ENCODE measurements around the gene URB2.
A peak's percentile ranks its signal among the peaks of the same experiment; 100 is the strongest.
"Not testable (repeated sequence)": the region's sequence is repeated elsewhere in the genome, so short reads cannot be mapped to it uniquely, and the experiment has no call there.

The URB2 gene

GRCh38 chr1:229625915-229626831 lies at the start of gene URB2, which contains the start of gene TAF5L:
Gene URB2 (plus strand): TSS chr1:229626247. CDS start chr1:229627634, 1,387 bp downstream.
Gene TAF5L (minus strand): TSS chr1:229626122. CDS start chr1:229614482, 11,640 bp downstream.
- DNase-seq (ENCODE audit: extremely low read depth in 1 of 2, low read depth in 1 of 2) = peak; percentile 48 to 75

DNA sequence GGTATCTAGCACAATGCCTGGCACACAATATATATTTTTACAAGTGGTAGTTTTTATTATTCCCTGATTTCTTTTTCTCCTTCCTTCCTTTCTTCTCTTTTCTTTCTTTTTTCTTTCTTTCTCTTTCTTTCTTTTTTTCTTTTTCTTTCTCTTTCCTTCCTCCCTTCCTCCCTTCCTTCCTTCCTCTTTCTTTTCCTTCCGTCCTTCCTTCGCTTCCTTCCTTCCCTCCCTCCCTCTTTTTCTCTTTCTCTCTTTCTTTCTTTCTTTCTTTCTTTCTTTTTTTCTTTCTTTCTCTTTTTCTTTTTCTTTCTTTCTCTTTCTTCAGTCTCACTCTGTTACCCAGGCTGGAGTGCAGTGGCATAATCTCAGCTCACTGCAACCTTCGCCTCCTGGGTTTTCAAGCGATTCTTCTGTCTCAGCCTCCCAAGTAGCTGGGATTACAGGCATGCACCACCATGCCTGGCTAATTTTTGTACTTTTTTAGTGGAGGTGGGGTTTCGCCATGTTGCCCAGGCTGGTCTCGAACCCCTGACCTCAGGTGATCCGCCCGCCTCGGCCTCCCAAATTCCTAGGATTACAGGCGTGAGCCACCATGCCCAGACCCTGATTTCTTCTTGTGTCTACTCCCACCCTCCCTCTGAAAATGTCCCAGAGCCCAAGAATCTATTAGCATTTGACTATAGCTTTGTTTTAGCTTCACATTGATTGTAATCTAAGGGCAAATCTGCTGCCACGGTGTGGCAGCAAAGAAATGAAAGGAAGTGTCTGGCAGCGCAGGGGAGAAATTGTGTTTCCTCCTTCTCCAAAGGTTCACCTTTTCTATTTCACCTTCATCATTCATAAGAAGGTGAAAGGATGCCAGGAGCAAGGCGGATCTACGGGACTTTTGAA lies 47.6 kb upstream of the URB2 start:
- DNase-seq (ENCODE audit: extremely low read depth in 1 of 2, low read depth in 1 of 2) = no peak

DNA sequence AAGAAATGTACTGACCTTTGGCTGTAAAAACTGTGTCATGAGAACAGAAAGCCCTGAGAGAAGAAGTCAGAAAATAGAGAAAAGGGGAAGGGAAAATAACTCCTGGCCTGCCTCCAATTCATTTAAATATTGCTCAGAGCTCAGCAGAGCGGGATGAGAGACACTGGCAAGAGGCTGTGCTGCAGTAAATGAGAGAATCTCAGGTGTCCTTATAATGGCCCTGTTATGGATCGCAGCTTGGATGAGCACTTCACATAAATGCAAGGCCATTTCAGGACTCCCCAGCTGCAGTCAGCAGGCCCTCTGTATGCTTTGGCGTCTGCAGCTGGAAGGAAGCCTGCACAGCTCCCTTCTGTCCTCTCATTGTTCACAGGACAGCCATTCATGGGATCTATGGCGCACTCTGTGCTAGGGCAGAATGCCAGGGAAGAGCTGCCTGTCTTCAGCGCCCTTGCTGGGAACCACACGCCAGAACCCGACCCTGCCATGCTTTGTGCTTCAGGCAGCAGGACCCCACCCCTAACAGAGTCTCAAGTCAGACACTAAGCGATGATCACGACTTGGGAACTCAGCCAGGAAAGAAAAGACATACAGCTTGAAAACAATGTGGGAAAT lies 46.9 kb upstream of the URB2 start:
- no peak for DNase-seq (ENCODE audit: extremely low read depth in 1 of 2, low read depth in 1 of 2)

- DNase-seq (ENCODE audit: extremely low read depth in 1 of 2, low read depth in 1 of 2) = no peak
Measured at GRCh38 chr1:229581485-229581884, 44.6 kb upstream of the URB2 start.

DNA sequence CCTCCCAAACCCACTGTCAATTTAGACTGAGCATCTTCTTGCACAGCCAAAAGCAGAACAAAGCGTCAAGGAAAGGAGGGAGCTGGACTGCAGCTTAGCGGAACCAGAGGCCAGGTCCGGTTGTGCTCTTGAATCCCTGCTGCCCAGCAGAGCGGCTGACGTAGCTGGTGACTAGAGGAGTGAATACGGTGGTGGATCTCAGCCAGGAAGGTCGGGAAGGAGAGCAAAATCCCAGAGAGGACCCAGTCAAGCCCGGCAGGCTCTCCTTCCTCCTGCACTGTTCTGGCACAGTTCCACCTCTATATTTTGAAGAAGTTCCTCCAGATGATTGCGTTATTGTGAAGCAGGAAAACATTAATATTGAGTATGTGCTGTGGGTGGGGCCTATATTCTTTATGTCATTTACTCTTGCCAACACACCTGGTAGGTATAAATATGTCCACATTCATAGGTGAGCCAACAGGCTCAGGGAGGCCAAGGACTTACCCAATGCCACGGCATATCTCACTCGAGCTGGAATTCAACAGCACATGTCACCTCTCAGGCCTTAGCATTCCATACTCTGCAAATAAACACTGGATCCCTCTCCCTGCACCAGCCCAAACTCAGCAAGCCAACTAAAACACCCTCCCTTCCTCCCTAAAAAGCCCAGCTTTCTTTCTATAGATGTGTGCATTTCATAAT lies 43.9 kb upstream of the URB2 start:
- no peak for DNase-seq (ENCODE audit: extremely low read depth in 1 of 2, low read depth in 1 of 2)

GRCh38 chr1:229582715-229583114 lies 43.3 kb upstream of the URB2 start:
- DNase-seq (ENCODE audit: extremely low read depth in 1 of 2, low read depth in 1 of 2) = no peak

DNA sequence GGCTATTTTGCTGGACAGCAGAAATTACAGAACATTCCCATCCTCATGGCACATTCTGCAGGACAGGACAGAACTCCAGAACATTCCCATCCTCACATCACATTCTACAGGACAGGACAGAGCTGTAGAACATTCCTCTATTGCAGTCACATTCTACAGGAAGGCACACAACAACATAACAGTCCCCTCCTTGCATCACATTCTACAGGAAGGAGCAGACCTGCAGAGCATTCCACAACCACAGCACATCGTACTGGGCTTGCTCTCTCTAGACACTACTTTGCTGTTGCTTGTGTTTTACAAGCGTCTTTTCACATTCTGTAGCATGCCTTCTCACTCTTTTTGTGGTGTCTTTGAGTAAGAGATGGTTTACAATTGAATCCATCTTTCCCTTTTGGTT lies 40.7 kb upstream of the URB2 start:
- DNase-seq (ENCODE audit: extremely low read depth in 1 of 2, low read depth in 1 of 2) = no peak

- no peak for DNase-seq (ENCODE audit: extremely low read depth in 1 of 2, low read depth in 1 of 2)
Measured at GRCh38 chr1:229590119-229590518, 35.9 kb upstream of the URB2 start.

- DNase-seq (ENCODE audit: extremely low read depth in 1 of 2, low read depth in 1 of 2) = no peak
Measured at GRCh38 chr1:229593800-229594199, 32.2 kb upstream of the URB2 start.

DNA sequence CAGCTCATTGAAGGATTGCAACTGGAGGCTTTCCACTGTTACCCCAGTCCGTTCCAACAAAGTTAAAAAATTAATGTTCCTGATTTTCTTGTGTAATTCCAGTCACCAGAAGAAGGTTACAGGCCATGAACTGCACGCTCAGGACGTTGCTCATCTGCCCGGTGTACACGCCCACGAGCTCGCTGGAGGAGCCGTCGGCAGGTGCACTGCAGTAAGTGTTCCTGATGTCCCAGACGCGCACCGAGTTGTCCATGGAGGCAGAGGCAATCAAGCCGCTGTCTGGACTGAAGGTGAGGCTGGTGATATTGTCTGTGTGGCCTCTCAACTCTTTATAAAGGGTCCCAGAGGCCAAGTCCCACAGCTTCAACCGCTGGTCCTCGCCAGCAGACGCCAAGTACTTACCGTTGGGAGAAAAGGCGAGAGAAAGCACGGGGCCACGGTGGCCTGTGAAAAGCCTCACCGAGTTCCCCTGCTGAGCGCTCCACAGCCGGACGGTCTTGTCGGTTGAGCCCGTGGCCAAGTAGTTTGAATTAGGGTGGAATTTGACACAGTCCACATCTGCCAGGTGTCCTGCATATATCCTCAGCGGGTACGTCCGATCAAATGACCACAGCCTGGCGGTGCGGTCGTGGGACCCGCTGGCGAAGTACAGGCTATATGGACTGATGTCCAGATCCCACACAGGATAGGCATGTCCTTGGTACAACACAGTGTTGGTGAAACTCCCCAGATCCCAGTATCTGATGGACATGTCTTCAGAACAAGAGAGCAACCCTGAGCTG lies 31.6 kb upstream of the URB2 start:
- no peak for DNase-seq (ENCODE audit: extremely low read depth in 1 of 2, low read depth in 1 of 2)

DNA sequence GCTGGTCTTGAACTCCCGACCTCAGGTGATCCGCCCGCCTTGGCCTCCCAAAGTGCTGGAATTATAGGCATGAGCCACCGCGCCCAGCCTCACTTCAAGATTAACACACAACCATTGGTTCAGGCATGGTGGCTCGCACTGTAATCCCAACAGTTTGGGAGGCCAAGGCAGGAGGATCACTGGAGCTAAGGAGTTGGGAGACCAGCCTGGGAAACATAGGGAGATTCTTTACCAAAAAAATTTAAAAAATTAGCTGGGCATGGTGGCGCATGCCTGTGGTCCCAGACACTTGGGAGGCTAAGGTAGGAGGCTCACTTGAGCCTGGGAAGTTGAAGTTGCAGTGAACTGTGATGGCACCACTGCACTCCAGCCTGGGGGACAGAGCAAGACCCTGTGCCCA lies 30.2 kb upstream of the URB2 start:
- DNase-seq (ENCODE audit: extremely low read depth in 1 of 2, low read depth in 1 of 2) = not testable (repeated sequence)

- DNase-seq (ENCODE audit: extremely low read depth in 1 of 2, low read depth in 1 of 2) = no peak
Measured at GRCh38 chr1:229596925-229597699, 28.9 kb upstream of the URB2 start.

DNA sequence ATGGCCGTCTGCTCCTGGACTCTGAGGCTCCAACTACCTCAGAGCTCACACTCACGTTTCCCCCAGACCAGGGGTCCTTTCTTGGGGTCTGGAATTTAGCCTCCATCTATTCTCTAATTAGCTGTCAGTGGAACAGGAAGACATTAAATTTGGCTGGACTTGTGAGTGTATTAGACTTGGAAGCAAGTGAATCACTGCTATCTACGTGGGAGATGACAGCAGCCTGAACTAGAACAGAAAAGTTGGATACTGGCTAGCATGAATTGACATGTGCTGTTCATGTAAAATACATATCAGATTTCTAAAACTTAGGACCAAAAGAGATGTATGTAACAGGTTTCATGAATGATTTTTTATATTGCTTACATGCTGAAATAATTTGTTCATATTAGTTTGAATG lies 28.2 kb upstream of the URB2 start:
- no peak for DNase-seq (ENCODE audit: extremely low read depth in 1 of 2, low read depth in 1 of 2)

GRCh38 chr1:229599218-229599954 lies 26.7 kb upstream of the URB2 start:
- DNase-seq (ENCODE audit: extremely low read depth in 1 of 2, low read depth in 1 of 2) = no peak

DNA sequence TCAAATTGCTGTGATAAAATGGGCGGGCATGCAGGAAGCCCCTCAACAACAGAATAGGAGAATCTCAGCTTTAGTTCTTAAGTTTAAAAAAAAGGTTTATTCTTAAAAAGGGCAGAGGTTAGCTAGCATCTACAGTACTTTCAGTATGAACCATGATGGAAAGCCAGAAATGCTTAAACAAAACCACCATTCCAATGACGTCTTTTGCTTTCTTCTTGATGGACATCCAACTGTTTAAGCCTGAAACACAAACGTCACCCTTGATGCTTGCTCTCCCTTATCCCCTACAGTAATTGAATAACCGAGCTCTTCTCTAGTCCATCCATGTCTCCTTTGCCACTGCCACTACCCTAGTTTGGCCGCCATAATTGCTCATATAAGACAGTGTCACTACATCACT lies 25.8 kb upstream of the URB2 start:
- no peak for DNase-seq (ENCODE audit: extremely low read depth in 1 of 2, low read depth in 1 of 2)

DNA sequence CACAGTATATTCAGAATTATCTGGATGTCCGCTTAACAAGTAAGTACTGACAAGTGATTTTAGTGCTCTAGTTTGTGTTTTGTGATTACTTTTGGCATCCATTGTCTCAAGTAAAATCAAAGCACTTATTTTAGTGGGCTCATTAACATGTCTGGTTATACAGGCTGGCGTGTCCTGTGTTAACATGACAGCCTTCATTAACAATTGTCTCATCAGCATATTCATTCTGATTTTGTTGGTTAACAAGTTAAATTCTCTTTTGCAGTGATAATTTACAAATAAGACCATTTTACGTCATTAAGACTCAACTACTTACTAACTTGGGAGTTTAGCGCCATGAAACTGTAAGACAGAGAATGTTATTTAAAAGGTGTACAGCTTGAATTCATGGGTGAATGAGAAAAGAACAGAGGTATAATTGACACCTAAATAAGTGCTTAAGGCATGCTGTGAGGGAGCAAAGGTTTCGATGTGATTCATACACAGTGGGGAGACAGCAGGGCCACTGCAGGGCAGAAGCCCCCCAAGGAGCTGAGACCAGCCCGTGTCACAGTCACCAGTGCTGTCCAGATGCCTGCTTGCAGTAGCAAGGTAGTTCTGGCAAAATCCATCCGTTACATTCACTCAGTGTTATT lies 22.6 kb upstream of the URB2 start:
- DNase-seq (ENCODE audit: extremely low read depth in 1 of 2, low read depth in 1 of 2) = no peak

DNA sequence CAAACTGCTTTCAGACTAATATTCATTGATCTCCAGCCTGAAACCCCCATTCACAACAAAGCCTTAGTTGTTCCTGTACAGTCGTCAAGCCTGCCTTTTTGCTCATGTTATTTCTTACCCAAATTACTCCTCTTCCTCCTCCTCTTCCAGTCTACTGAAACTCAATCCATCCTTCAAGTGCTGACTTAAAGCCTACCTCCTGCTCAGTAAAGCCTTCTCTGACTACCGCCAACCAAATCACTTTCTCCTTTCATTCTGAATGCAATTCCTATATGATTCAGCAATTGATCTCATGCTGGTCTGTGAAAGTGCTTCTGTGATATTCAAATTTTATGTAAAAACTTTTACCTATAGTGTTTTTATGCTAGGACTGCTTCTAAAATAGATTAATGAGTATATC lies 18.7 kb upstream of the URB2 start:
- no peak for DNase-seq (ENCODE audit: extremely low read depth in 1 of 2, low read depth in 1 of 2)

- DNase-seq (ENCODE audit: extremely low read depth in 1 of 2, low read depth in 1 of 2) = no peak
Measured at GRCh38 chr1:229608590-229608989, 17.5 kb upstream of the URB2 start.

Measured in activated CD8-positive, alpha-beta memory T cell treated with anti-CD3 and anti-CD28 coated beads for 1 hour (primary cell).